OCI-LY1 (cell line): ENCODE results near the gene MOB2.

Experiments used
- EZH2 ChIP-seq: fragments of 200-600 bp; sonication (generic), shearing (Covaris generic); IDR thresholded peaks from 2 replicates; pipeline ENCODE4 v1.8.0; 2017; ENCODE audit warnings: borderline replicate concordance, mixed run types, mild to moderate bottlenecking, antibody characterized with exemption, low read length, moderate library complexity, mixed read lengths
- TF ChIP-seq, protein P1 (sequence below): fragments of 200-600 bp; sonication (generic), shearing (Covaris generic); IDR thresholded peaks from 2 replicates; pipeline ENCODE4 v1.5.1; 2017; ENCODE audit warnings: mild to moderate bottlenecking, antibody characterized with exemption, low read length, moderate library complexity, mixed read lengths

DNA sequence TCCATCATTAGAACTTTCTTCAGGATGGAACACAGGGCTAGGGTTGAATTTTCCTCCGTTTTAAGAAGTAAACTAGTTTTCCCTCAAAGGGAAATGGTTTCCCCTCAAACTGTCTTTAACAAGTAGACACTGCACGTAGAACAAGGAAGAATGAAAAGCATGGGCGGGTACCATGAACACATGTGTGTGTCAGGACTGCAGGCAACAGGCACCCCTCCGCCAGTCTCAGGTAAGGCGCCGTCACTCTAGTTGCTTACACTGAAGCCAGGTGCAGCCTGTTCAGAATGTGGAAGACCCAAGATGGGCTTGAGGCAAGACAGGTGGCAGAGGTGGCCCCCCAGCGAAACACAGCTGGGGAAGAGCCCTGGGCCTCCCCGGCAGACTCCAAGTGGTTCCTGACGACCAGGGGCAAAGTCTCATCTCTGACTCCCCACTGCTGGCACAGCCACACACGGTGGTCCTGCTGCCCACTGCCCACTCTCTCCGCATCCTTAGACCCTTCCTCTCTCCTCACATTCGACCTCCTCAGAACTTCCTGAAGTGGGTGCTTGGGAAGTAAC lies 25.4 kb upstream of the MOB2 start:
- TF ChIP-seq, protein P1, sequence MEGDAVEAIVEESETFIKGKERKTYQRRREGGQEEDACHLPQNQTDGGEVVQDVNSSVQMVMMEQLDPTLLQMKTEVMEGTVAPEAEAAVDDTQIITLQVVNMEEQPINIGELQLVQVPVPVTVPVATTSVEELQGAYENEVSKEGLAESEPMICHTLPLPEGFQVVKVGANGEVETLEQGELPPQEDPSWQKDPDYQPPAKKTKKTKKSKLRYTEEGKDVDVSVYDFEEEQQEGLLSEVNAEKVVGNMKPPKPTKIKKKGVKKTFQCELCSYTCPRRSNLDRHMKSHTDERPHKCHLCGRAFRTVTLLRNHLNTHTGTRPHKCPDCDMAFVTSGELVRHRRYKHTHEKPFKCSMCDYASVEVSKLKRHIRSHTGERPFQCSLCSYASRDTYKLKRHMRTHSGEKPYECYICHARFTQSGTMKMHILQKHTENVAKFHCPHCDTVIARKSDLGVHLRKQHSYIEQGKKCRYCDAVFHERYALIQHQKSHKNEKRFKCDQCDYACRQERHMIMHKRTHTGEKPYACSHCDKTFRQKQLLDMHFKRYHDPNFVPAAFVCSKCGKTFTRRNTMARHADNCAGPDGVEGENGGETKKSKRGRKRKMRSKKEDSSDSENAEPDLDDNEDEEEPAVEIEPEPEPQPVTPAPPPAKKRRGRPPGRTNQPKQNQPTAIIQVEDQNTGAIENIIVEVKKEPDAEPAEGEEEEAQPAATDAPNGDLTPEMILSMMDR = no peak
- no peak for TF ChIP-seq EZH2
